HTR-8/SVneo (cell line): ENCODE results near the gene MBNL3.
"Not testable (repeated sequence)": the region's sequence is repeated elsewhere in the genome, so short reads cannot be mapped to it uniquely, and the experiment has no call there.

ENCODE experiments used
- DNase-seq: peaks from one replicate; pipeline ENCODE4 v3.0.0; 2011; ENCODE audit warnings: low spot score, mixed read lengths; ENCODE audit not compliant: insufficient read length
- FAIRE-seq: peaks from 2 replicates; lab custom pipeline; 2011; peaks lifted over from hg19 to GRCh38; lab: Jason Lieb, UNC

Gene MBNL3

DNA sequence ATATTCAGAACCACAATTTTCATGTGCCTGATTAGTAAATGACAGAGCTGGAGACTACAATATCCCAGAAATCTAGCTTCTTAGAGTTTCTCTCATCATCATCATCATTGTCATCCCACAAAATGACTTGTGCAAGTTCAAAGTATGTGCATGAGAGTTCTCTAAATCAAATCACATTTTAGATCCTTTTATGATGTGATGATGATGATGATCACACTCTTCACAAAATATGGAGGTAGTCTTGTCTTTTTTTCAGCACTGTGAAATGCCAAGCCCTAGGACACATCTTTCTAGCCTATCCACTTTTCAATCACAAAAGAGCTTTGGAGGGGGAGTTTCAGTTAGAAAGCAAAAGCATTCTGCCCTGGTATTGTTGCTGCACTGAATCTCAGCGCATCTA, 7.4 kb downstream of the MBNL3 start:
- DNase-seq (no peak), FAIRE-seq (no peak)

DNA sequence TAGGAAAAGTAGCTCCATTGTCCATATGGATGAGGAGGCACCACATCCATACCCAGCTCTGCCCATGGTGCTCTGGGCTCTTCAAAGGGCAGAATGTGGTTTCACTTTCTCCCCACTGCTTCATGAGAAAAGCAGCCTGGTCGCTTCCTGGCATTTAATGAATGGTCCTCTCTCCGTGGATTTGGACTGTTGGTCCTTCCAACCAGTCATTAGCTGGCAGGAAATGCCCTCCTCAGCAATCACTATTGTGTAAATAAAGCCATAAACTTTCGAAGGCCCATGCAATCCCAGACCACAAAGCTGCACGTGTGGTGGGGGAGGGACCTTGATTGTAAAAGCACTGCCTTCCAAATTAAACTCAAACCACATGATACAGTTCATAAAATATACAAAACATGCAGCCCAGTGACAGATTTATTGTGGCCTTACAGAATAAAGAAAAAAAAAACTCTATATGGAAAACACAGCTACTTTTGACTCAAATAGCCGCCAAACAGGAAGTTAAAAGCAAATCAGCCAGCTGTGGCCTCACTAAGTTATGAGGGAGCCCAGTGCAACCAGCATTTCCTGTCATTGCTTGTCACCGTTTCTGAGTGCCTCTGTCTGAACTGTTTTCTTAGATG, 8.1 kb downstream of the MBNL3 start:
- no peak for FAIRE-seq
- no peak for DNase-seq

DNA sequence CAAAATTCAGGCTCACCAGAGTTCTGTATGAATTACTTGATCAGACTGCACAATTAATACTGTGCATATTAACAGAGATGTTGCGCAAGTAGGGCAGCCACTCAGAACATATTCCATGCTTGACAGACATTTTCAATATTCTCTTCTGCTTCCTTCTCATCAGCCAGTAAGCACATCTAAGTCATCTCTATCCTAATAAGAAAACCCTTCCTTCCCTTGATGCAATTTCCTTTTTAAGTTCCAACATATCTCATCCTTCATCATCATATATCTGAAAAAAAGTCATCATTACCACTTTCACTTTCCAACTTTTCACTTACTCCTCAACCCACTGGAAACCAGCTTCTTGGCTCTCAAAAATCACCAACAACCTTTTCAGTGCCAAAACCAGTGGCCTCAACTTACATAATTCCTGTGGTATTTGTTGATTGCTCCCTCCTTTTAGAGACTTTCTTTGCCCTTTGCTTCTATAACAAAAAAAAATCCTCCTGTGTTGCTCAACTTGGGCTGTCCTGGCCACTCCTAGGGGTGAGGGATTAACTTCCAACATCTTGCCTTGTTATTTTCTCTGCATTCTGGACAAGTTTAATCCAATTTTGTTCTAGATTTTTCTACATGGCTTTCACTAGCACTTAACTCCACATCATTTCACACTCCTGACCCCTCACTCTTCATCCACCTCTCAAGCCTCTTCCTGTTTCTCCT, 14.1 kb downstream of the MBNL3 start:
- no peak for FAIRE-seq

GRCh38 chrX:132472397-132472796, 16.4 kb downstream of the MBNL3 start:
- FAIRE-seq (no peak), DNase-seq (no peak)

More for the DNA sequence above, 14.1 kb downstream of the MBNL3 start:
- no peak for DNase-seq

- no peak for DNase-seq
- FAIRE-seq: no peak
Observed at GRCh38 chrX:132470831-132471230, 18.0 kb downstream of the MBNL3 start.

GRCh38 chrX:132470179-132470578, 18.7 kb downstream of the MBNL3 start:
- DNase-seq: no peak
- FAIRE-seq: no peak

- DNase-seq: no peak
- no peak for FAIRE-seq
Observed at GRCh38 chrX:132468454-132468853, 20.4 kb downstream of the MBNL3 start.

GRCh38 chrX:132467989-132468388, 20.8 kb downstream of the MBNL3 start:
- DNase-seq (no peak), FAIRE-seq (no peak)

- FAIRE-seq (no peak), DNase-seq (no peak)
Observed at GRCh38 chrX:132467026-132467425, 21.8 kb downstream of the MBNL3 start.

GRCh38 chrX:132463411-132463810, 25.4 kb downstream of the MBNL3 start:
- FAIRE-seq (no peak), DNase-seq (no peak)

- DNase-seq (no peak), FAIRE-seq (no peak)
Observed at GRCh38 chrX:132461886-132462285, 27.0 kb downstream of the MBNL3 start.

DNA sequence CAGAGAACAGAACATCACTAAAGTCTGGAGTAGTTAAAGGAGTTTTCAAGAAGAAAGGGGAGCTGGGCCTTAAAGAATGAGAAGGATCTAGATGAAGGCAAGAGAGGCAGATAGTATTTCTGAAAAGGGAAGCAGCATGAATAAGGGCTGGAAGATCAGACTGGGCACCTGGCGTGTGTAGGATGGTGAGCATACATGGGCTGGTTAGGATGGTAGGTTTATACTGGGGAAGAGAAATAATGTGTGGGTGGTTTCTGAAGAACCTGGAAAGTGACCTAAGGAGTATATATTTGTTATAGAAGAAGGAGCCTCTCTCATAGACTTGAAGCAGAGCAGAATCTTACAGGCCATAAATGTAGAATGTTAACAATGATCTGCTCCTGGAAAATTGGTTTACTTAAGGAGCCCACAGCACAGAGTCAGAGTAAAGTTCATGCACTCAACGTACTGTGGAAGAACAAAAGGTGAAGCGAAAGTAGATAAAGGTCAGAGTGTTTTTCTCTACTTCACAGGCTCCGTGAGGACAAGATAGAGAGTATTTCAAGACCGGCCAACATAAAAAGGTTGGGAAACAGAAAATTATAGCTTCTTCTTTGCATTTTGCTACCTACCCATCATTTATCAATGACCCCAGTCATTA, 35.8 kb downstream of the MBNL3 start:
- FAIRE-seq (no peak), DNase-seq (no peak)

DNA sequence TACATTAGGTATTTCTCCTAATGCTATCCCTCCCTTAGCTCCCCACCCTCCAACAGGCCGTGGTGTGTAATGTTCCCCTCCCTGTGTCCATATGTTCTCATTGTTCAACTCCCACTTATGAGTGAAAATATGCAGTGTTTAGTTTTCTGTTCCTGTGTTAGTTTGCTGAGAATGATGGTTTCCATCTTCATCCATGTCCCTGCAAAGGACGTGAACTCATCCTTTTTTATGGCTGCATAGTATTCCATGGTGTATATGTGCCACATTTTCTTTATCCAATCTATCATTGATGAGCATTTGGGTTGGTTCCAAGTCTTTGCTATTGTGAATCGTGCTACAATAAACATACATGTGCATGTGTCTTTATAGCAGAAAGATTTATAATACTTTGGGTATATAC, 42.9 kb downstream of the MBNL3 start:
- DNase-seq, FAIRE-seq: not testable (repeated sequence)

GRCh38 chrX:132444936-132445335, 43.9 kb downstream of the MBNL3 start:
- no peak for FAIRE-seq

DNA sequence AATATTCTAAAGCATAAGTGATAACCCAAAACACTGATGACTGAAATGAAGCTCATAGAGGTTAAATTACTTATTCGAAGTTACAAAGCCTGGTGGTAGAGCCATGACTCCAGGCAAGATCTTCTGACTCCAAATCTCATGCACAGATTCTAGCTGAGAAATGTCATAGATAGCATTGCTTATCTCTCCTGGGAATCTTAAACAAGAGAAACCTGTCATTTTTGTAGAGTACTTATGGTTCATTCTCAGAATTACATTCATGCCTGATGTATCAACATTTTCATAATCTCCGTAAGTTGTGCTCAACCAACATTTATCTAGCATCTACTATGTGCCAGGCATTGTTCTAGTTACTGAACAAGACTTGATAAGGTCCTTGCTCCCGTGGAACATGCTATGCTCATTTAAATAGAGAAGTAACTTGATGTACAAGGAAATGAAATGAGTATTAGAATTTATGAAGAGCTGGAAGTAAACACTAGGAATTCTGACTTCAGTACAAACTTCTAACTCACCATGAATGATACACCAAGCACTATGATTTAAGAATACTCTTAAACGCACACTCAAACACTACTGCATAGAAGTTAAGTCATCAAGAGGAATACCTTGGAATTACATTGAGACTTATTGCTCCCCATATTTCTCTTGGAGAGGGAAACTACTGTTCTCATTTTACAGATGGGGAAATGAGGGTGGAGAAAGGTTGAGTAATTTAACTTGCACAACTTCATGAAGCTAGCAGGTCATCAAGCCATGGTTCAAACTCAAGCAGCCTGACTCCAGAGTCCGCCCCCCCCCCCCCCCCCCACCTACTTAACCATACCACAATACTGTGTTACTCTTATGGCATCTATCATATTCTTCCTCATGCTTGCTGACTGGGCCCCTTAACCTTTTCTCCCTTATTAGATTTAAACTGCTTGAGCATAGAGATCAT, 45.4 kb downstream of the MBNL3 start:
- no peak for DNase-seq

More at GRCh38 chrX:132444936-132445335, 43.9 kb downstream of the MBNL3 start:
- no peak for DNase-seq

DNA sequence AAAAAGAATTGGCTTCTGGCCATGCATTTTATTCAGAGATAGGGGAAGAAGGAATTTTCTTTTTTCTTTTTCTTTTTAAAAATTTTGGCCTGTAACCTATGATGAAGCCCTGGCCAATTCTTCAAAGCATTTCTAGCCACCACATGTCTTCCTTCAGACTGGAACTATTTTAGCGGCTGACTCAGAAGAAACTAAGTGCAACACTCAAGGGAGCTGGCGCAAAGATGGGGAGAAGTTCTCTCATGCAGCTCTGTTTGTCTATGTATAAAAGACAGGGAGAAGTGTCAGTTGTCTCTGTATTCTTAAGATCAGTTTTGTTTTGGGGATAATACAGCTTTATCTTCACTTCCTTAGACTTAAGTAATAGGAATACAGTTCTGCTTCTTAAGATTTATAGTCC, 46.1 kb downstream of the MBNL3 start:
- DNase-seq (no peak), FAIRE-seq (no peak)

More for the DNA sequence above, 45.4 kb downstream of the MBNL3 start:
- FAIRE-seq: no peak

- FAIRE-seq: no peak
- no peak for DNase-seq
Observed at GRCh38 chrX:132435222-132435621, 53.6 kb downstream of the MBNL3 start.

DNA sequence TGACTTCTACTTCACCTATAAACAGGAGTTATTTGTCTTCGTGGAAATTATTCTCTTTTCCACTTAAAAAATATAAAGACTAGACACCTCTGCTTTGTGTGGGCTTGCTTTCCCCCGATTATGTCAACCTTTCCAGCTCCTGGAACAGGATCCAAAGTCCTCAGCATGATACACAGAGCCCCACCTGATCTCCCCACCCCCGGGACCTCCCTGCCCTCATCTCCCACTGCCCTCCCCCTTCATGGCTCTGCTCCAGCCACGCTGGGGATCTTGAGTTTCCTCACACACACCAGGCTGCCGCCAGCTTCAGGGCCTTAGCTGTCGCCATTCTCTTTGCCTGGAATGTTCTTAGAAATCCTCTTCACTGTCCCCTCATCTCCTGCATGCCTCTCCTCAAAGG, 55.3 kb downstream of the MBNL3 start:
- DNase-seq (no peak), FAIRE-seq (no peak)

DNA sequence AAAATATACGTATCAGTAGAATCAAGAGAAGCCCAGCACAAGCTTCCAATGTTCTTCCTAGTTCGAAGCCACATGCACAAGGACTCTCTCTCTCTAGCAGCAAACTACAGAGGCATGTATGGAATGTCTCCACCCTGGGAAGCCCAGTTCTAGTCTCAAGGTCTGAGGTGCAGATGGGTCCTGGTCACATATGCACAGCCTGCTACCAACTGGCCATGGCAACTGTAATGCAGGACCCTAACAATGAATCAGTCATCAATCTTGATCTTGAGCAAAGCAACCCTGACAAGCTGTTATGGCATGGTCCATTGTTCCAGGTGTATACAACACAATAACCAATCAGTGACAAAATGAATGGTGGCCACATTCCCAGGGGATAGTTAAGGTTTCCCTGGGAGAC, 55.8 kb downstream of the MBNL3 start:
- DNase-seq (no peak), FAIRE-seq (no peak)

DNA sequence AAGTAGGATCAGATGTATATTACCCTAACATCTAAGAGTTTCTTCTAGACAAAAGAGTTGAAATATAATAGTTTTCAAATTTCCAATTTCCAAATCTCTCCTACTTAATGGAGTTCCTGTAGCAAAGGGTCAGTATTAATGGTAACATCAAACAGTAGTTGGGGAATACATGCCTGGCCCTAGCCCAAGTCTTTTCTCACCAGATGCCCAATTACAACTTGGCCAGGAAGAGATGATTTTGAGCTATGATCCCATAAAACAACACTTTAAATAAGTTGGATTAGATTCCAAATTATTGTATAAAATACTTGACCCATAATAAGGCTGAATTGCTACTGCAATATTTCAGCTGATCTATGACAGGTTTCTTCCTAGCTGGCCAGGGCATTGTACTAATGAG, 59.9 kb downstream of the MBNL3 start:
- FAIRE-seq (no peak), DNase-seq (no peak)
